ENCODE results near the gene TPST1.

The TPST1 gene

GRCh38 chr7:66237906-66238772 is 33.0 kb downstream of the TPST1 start:
- in situ Hi-C loops (cut with MboI; ENCODE audit: low sequenced_read_pairs), result no loop called here

GRCh38 chr7:66238773-66239466 is 33.8 kb downstream of the TPST1 start:
- in situ Hi-C loops (cut with MboI; ENCODE audit: low sequenced_read_pairs), result no loop called here

DNA sequence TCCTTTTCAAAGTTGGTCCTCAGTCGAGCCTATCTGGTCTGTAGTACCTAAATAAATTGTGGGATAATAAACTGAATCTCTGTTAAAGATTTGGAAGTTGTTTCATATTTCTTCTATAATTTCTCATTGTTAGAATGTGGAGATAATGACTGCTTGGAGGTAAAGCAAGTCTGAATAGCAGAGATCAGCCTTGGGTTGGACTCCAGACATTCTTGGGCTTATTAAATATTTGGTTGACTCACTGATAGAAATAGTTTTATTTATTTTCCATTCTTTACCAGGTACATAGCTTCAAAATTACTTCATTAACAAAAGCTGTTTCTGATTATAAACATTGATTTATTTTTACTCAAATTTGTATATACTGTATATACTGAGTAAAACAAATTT is 34.3 kb downstream of the TPST1 start:
- in situ Hi-C loops (cut with MboI; ENCODE audit: low sequenced_read_pairs), result no loop called here

- in situ Hi-C loops (cut with MboI; ENCODE audit: low sequenced_read_pairs), result no loop called here
Observed at GRCh38 chr7:66245008-66245407, 39.9 kb downstream of the TPST1 start.

DNA sequence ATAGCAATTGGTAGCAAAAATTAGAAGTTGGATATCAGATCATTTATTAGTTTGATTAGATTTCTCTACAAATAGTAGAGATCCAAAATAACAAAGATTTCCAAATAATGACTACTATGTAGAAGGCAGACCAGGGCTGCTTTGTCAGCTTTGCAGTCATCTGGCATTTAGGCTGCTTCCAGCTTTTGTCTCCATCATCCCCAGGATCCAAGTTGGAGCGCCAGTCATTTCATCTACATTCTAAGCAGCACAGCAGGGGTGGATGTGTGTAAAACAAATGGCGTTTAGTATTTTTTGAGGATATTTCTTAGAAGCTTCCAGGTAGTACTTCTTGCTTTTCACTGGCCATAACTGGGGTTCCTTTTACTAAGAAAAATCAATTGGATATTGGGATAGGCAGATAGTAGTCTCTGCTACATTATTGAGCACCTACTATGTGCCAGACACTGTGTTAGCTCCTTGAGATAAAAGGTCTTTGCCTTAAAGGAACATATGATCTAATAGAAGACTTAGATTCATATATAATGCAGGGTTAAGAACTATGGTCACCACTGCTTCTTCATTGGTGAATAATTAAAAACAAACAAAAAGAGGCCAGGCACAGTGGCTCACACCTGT is 41.5 kb downstream of the TPST1 start:
- in situ Hi-C loops (cut with MboI; ENCODE audit: low sequenced_read_pairs), result no loop called here

DNA sequence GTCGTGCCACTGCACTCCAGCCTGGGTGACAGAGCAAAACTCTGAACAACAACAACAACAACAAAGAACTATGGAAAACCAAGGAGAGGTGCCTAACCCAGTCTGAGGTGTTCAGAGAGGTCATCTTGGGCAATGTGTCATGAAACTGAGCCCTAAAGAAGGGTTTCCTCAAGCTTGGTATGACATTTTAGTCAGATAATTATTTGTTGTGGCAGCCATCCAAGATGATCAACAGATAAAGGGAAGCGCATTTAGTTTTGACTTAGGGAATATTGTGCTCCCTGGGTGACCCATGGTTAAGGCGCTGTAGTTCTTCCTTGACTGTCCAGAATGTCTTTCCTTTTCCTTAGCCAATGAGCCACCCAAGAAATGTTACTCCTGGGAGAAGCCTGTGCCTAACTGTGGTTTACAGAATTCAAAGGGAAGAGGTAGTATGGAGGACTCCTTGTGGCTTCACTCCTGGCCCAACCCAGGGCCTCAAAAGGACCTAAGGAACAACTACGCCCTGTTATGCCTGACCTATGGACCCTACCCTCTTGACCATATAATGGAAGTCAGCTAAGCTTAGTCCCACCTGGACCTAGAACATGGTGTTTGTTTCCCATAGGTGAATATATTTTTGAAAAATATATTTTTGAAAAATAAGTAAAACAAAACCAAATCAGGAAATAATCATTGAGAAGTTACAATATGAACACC is 42.4 kb downstream of the TPST1 start:
- in situ Hi-C loops (cut with MboI; ENCODE audit: low sequenced_read_pairs), result no loop called here

DNA sequence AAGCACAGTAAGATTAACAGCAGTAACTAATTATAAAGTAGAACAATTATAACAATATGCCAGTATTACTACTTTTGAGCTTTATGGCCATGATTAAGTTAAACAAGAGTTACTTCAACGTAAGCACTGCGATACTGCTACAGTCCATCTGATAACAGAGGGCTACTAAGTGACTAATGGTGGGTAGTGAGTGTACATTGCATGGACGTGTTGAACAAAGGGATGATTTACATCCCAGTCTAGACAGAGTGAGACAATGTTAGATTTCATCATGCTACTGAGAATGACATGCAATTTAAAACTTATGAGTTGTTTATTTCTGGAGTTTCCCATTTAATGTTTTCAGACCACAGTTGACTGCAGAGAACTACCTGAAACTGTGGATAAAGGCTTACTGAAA is 45.6 kb downstream of the TPST1 start:
- in situ Hi-C loops (cut with MboI; ENCODE audit: low sequenced_read_pairs), result no loop called here

GRCh38 chr7:66255534-66256100 is 50.5 kb downstream of the TPST1 start:
- in situ Hi-C loops (cut with MboI; ENCODE audit: low sequenced_read_pairs), result no loop called here

DNA sequence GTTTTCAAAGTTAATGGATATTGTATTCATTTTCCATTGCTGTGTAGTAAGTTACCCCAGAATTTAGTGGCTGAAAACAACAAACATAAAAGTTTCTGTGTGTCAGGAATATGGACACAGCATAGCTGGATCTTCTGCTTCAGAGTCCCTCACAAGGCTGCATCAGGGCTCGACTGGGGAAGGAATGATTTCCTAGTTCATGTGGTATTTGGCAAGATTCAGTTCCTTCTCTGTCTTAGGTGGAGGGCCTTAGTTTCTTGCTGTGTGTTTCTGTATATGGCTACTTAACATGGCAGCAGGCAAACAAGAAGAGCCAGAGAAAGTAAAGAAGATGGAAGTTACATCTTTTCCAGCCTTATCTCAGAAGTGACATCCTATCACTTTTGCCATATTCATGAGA is 51.1 kb downstream of the TPST1 start:
- in situ Hi-C loops (cut with MboI; ENCODE audit: low sequenced_read_pairs), result no loop called here

GRCh38 chr7:66257481-66257880 is 52.3 kb downstream of the TPST1 start:
- in situ Hi-C loops (cut with MboI; ENCODE audit: low sequenced_read_pairs), result no loop called here

- in situ Hi-C loops (cut with MboI; ENCODE audit: low sequenced_read_pairs), result no loop called here
Observed at GRCh38 chr7:66258409-66258808, 53.3 kb downstream of the TPST1 start.

GRCh38 chr7:66261941-66262340 is 56.8 kb downstream of the TPST1 start:
- in situ Hi-C loops (cut with MboI; ENCODE audit: low sequenced_read_pairs), result no loop called here

DNA sequence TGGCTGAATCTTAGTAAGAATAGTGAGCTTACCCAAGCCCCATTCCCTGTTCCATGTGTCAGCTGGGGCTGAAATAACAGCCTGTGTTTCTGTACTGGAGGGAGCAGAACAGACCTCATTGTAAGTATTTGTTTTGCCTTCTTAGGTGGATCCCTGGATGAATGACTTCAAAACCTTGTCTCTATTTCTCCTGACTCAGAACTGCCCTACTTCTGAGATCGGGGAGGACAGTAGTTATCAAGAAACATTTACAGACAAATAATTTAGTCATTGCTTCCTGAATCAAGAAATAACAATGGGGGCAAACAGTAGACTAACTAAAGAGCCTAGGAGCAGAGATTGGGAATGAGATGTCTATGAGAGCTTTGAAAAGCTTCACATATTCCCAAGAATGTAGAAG is 58.8 kb downstream of the TPST1 start:
- in situ Hi-C loops (cut with MboI; ENCODE audit: low sequenced_read_pairs), result no loop called here

DNA sequence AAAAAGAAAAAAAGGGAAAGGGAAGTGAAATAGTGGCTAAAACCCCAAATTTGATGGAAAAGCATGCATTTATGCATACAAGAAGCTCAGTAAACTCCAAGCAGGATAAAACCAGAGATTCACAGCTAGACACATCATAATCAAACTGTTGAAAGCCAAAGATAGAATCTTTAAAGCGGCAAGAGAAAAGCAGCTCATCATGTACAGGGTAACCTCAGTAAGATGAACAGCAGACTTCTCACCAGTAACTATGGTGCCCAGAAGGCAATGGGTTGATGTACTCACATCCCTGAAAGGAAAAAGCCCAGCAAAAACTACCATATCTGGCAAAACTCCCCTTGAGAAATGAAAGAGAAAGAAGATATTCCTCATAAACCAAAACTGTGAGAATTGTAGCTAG is 60.4 kb downstream of the TPST1 start:
- in situ Hi-C loops (cut with MboI; ENCODE audit: low sequenced_read_pairs), result no loop called here

DNA sequence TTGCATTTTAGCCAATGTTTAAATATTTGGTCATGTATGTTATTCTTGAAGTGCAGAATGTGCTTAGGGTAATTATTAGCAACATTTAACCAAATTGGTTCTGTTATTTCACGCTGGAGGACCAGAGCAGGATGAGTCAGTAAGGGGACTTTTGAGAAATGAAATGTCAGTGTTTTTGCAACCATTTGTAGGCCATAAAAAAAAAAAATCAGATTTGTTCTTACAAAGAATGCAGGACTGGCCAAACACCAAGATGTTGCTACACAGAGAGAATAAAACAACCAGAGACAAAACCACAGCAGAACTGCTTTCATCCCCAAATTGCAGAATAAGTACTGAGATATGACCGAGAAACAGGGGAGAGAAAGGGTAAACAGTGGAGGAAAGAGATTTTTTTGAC is 62.1 kb downstream of the TPST1 start:
- in situ Hi-C loops (cut with MboI; ENCODE audit: low sequenced_read_pairs), result no loop called here

GRCh38 chr7:66269978-66270377 is 64.8 kb downstream of the TPST1 start:
- in situ Hi-C loops (cut with MboI; ENCODE audit: low sequenced_read_pairs), result no loop called here

DNA sequence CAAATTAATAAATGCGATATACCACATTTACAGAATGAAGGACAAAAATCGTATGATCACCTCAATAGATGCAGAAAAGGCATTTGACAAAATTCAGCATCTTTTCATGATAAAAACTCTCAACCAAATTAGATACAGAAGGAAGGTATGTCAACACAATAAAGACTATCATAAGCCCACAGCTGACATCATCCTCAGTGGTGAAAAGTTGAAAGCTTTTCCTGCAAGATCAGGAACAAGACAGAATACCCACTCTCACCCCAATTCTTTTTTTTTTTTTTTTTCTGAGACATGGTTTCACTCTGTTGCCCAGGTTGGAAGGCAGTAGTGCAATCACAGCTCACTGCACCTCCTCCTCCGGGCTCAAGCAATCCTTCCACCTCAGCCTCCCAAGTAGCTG is 67.2 kb downstream of the TPST1 start:
- in situ Hi-C loops (cut with MboI; ENCODE audit: low sequenced_read_pairs), result no loop called here

DNA sequence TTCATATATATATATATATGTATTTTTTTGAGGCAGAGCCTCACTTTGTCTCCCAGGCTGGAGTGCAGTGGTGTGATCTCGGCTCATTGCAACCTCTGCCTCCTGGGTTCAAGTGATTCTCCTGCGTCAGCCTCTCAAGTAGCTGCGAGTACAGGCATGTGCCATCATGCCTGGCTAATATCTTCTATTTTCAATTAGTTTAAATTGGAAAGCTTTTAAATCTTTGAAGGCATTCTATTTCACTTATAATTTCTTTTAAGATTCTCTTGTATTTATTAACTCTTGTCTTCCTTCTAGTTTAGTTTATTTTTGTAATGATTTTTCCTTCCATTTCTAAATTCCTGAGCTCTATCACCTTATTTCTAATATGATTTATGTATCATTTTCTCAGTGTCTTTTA is 71.2 kb downstream of the TPST1 start:
- in situ Hi-C loops (cut with MboI; ENCODE audit: low sequenced_read_pairs), result no loop called here

GRCh38 chr7:66277492-66277891 is 72.4 kb downstream of the TPST1 start:
- in situ Hi-C loops (cut with MboI; ENCODE audit: low sequenced_read_pairs), result no loop called here

GRCh38 chr7:66279912-66280311 is 74.8 kb downstream of the TPST1 start:
- in situ Hi-C loops (cut with MboI; ENCODE audit: low sequenced_read_pairs), result no loop called here
